ENCODE data around the gene LRRK1.

LRRK1 gene

DNA sequence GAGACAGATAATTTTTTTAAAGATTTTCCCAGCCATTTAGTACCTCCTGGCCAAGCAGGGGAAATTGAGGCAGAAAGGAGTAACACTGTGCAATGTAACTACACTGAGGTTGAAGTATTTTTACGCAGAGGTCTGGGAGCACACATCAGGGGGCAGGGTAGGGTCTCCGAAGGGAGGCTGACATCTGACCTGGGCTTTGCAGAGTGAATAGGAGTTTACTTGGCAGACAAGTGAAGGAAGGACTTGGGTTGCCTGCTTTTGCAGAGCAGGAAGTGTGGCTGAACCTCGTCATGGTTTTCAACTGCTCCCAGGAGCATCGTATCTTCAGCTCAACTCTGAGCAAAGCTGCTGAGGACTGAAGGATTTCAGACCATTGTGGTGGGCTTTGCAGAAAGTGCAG lies 66.2 kb downstream of the LRRK1 start:
- no peak for DNase-seq

DNA sequence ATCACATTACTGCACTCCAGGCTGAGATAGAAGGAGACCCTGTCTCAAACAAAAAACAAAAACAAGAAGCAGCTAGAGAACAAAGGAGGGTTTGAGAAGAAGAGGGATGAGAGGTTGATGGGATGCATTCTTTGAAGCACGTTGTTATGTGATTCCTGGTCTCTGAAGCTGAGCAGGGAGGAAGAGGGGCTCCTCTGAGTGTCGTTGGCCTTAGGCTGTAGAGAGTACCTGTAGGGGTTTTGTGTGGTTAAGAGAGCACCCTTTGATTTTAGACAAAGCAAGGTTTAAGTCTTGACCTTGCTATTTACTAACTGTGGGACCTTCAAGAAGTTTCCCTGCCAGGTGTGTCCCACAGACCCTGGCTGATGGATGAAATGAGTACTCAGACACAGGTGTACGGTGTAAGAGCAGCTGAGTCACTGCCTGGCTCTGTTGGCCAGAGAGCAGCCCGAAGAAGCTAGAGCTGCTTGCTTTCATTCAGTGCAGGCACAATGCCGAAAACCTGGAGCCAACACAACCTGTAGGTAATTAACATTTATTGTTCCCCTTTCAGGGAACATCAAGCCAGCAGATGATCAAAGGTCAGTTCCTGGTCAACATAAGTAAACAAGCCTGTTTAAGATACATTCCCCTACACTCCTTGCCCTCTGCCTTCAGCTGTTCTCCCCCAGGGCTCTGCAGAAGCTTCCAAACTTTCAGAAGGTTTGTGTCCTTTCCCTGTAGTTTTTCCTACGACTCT lies 67.2 kb downstream of the LRRK1 start:
- no peak for DNase-seq

DNA sequence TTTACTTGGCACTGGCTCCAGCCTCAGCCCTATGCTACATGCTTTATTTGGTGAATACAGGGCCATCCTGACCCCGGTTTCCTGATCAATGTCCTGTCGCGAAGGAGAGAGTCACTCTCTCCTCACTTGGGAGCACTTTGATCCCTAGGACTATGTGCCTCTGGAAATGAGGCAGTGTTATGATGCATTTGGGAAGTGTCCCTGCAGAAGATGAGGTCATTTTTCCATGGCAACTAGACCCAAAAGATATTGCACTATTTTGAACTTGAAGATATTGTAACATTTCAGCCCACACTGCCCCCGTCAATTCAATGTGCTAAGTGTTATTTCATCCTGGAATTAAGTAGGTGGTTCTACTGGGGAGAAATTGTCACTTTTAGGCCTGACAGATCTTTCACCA lies 68.0 kb downstream of the LRRK1 start:
- no peak for DNase-seq

DNA sequence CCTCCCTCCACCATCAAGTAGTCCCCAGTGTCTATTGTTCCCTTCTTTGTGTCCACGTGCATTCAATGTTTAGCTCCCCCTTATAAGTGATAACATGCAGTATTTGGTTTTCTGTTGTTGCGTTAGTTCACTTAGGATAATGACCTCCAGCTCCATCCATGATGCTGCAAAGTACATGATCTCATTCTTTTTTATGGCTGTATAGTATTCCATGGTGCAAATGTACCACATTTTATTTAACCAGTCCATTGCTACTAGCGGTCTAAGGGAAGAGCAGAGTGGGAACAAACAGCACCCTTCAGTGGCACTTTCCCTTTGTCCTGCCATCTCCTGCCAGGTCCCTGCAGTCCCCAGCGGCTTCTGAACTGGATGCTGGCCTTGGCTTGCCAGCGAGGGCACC lies 69.1 kb downstream of the LRRK1 start:
- no peak for DNase-seq

DNA sequence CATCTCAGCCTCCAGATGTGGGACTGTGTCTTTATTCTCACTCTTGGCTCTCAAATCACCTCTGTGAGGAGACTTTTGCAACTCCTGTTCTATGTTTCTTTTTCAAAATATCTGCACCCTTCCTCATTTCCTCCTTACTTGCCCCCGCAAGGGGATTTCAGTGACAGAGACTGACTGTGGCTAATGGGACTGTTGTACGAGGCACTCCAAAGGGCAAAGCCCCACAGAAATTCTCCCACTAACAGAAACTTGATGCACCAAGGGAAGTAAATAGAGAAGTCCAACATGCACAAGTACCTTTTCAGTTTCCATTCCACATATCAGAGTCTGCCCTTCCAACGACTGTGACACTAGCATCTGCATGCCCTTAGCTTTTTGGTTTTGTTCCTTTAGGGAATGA lies 69.7 kb downstream of the LRRK1 start:
- no peak for DNase-seq

DNA sequence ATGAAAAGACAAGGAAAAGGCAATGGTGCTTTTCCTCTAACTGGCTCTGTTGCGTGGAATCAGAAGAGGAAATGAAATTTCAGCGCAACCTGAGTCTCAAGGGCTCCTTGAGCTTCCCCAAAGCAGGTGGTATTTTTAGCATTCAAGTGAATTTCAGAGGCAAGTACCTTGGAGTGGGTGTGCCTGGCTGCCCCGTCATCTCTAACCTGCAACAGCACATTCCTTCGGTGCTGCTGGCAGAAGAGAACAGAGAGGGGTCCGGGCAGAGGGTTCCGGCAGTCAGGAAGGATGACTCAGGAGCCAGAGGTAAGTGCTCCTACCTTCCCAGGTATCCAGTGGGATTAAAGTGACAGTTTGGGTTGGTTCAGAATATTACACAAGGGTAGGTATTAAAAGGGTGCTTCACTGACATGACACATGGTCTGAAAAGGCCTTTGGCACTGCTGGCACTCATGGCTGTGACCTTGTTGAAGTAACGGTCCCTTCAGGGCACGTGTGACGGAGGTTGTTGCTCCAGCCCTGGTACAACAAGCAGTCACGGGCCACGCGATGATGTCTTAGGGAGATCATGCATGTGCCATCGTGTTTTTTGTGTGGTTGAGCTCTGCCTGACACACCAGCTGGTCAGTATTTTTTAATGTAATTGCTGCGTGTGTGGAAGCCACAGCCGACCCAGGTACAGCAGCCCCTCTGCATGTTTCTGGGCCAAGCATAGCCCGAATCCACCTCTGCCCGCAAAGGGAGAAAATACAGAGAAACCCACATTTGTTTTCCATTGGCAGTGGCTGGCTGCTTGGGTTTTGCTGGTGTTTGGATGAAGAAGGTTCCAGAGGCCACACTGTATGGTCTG lies 75.7 kb downstream of the LRRK1 start:
- no peak for DNase-seq

DNA sequence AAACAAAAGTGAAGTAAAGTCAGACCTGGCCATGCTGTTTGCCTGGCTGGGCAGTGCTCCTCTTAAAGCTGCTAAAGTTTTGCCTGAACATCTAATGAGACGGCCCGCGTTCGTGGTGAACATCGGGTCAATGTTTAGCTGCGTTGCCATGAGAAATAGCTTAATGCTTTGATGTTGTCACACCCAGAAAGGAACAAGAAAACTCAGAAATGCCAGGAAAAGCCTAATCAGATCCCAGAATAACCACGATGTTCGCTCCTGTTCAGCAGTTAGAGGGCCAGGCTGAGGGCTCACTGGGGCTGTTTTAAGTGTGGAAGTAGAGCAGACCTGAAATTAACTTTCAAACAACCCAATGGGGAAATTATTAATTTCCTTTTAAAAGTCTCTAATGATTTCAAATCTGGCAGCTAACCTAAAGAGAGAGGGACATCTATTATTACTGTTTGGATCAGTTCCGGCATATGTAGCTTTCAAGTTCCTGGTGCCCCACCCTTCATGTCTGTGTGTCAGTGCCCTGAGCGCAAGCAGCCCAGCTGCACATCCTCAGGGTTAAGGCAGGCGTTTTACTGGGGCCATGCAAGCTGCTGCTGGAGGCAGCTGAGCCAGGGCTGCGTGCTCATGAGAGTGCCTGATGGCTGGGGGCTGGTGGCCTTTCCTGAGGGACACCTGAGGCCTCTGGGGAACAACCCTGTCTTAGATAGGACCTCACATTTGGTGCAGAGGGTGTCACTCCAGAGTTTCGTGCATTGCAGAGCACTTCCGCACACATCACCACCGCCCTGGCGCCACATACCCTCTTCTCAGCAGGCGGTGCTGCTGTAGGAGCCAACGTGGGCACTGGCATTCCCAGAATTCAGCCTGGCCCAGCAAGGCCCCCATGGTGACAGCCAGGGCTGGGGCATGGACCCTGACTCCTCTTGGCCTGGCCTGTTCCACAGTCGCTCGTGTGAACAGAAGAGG lies 76.6 kb downstream of the LRRK1 start:
- DNase-seq: no peak

DNA sequence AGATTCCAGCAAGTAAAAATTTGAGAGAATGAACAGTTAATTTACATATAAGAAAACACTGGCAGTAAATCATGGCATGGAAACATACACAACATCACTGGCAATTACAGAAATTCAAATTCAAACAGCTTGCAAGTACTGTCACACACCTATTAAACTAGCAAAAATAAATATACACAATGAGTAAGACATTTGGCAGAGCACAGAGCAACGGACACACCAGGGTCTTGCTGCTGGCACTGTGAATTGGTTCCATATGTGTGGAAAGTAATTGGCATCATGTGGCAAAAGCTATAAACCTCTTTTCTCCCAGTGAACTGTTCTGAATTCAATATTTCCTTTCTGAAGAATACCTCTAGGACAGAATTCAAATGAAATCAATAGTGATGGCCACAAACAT lies 78.3 kb downstream of the LRRK1 start:
- no peak for DNase-seq

DNA sequence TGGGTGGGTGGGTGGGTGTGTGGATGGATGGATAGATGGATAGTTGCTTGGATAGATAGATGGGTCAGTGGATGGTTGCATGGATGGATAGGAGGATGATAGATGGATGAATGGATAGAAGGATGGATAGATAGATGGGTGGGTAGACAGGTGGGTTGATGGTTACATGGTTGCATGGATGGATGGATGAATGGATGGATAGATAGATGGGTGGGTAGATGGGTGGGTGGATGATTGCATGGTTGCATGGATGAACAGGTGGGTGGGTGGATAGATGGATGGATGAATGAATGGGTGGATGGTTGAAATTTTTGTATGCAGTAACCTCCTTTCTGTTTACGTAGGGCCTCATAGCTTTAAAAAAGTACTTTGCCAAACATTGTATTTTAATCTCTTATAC lies 79.5 kb downstream of the LRRK1 start:
- no peak for DNase-seq

DNA sequence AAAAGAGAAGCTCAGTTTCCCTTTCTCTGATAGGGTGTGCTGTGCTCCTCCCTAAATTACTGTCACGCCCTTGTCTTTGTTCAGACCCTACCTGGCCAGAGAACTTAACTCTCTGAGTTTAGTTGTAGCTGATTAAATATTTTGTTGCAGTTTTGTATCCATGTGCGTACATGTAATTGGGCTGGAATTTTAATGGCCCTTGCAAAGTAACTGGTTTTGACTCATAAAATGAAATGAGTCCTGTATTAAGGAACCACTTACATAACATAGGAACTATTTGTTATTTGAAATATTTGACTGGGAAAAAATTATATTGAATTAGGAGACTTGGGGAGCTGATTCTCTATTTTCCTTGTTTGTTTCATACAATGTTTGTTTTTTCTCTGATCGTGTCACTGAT lies 80.2 kb downstream of the LRRK1 start:
- no peak for DNase-seq

DNA sequence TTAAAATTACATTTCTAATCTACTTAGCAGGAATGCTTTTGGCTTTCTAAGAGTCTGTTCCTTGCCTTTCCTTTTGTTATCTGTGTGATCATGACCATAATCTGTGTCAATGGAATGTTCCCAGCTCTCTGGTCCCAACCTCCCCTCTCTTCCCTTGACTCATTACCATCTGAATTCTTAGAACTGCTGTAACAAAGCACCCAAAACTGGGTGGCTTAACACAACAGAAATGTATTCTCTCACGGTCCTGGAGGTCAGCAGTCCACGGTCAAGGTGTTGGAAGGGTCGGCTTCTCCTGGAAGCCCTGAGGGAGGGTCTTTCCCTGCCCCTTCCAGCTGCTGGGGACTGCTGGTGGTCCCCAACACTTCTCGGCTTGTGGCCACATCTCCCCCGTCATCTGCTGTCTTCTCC lies 81.1 kb downstream of the LRRK1 start:
- no peak for DNase-seq

DNA sequence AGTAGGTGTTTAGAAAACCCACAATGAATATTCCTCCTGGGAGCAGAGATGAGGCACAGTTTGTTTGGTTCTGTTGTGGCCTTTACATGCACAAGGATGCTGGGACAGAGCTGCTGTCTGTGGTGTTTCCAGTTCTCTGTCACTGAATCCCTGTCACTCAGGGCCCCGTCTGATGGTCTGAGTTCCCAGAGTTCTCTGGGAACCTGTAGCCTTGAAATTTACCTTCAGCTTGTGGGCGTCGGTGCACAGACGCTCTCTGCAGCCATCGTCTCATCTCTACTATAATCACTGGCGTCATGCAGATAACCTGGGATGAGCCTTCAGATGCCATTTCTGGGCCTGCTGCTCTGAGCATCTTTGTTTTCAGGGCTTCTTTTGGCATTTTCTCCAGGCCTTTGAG lies 81.9 kb downstream of the LRRK1 start:
- no peak for DNase-seq

DNA sequence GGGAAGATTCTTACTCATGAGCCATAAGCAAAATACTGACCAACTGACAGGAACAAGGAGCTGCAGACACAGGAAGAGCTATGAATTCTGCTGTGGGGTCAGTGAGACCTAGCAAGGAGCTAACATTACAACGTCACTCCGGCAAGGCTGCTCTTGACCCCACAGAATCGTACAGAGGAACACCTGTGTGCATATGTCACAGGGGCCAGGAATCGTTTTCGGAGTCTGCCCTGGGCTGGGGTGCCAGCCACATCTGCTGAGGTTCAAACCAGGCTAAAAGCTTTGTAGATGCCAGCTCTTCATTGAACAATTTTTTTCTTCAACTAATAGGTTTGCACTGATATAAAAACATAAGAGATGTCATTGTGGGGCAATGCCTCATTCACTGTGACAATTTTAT lies 82.6 kb downstream of the LRRK1 start:
- DNase-seq: no peak

DNA sequence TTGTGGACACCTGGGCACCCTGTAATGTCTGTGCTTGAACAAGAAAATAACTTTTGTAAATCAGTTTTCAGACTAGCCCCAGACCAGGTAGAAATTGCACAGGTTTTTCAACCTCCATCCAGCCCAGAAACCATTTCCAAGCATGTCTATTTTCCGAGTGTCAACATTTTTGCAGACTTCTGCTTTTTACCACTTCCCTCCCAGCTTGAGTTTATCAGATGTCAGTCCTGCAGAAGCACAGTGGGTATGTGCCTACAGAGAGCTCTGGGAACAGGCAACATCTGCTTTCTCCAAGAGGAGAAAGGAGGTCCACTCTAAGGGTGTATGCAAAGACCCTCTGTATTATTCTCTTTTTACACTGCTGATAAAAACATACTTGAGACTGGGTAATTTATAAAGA lies 83.9 kb downstream of the LRRK1 start:
- DNase-seq: no peak

DNA sequence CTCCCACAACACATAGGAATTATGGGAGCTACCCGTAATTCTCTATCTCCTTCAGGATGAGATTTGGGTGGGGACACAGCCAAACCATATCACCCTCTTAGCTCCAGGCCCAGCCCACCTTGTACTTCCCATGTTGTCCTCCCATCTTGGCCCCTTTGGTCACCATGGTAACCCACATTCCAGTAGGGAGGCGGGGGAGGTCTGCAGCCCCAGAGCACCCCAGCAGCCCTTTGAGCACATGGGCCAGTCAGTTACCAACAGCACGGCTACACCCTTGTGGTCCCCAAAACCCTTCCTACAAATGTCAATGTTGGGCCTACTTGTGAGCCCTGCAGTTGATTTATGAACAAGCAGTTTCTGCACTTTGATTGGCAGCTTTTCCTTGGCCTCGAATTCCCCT lies 84.5 kb downstream of the LRRK1 start:
- no peak for DNase-seq

DNA sequence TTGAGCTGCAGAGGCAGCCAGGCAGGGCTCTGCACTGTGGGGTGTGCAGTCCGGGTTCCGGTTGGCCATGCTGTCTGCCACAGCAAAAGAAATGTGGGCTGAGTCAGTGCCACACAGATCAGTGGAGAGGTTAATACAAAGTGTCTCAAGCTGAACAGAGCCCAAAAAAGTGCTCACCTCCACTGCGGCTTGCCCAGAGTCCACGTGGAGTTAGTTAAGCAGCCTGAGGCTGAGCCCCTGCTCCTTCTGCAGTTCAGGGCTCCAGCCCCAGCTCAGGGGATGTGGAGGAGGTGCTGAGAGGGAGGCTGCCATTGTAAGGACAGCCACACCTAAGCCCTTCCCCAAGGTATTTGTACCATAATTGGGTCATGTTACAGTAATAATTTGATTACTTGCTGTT lies 85.3 kb downstream of the LRRK1 start:
- no peak for DNase-seq

DNA sequence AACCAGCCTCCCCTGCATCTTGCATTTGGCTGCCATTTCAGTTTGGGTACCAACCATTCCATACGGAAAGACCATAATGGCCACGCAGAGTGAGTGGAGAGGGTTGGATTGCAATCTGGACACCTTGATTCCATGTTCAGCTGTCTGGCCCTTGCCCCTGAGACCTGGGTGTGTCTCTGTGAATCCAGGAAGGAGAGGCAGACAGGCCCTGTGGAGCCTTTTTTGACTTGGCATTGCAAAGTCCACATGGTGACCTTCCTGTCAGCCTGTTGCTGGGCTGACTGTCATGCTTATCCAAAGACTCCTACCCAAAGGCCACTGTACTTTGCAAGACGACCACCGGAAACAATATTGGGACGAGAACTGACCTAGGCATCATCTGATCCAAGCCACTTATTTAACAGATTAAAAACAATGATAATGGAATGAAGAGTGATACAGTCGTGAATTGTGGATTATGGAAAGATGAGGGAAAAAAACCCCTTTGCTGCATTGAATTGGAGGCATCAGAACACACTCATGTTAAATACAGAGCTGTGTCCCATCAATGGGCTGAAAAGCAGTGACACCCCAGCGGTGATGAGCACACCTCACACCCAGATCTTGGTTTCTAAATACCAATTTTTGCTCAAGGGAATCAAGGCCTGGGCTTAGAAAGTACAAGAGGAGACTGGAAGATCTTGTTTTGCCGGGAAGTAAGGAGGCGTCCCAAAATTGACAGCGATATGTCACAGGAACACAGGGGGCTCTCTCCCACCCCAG lies 86.0 kb downstream of the LRRK1 start:
- DNase-seq: no peak

DNA sequence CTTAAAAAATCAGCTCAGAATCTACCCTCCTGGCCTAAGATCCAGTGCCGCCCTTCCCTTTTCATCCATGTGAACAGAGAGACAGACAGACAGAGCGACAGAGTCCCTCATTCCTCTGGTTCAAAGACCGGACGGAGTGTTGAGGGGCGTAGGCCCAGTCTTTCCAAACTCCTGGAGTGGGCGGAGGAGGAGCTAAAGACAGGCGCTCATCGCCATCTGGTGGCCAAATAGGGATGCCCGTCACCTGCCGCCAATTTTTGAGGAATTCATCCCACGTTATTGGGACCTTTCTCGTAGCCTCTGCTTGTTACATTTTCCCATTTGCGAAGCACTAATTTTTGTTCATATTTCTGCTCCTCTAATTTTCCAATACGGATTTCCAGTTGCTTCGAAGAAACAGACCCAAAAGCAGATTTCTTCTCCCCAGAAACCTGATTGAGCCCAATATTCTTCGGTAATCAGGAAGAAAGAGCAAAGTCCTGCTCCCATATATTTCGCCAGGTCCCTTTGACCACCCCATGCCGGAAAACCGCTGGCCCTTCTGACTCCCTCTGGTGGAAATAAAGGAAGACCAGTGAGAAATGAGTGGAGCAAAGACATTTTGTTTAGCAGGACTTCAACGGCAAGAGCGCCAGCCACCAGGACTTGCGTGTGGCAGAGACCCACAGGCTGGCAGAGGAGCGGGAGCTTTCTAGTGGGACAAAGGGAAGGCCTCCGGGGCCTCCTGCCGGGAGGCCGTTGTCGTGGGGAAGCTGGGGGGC lies 88.0 kb downstream of the LRRK1 start:
- DNase-seq: no peak

DNA sequence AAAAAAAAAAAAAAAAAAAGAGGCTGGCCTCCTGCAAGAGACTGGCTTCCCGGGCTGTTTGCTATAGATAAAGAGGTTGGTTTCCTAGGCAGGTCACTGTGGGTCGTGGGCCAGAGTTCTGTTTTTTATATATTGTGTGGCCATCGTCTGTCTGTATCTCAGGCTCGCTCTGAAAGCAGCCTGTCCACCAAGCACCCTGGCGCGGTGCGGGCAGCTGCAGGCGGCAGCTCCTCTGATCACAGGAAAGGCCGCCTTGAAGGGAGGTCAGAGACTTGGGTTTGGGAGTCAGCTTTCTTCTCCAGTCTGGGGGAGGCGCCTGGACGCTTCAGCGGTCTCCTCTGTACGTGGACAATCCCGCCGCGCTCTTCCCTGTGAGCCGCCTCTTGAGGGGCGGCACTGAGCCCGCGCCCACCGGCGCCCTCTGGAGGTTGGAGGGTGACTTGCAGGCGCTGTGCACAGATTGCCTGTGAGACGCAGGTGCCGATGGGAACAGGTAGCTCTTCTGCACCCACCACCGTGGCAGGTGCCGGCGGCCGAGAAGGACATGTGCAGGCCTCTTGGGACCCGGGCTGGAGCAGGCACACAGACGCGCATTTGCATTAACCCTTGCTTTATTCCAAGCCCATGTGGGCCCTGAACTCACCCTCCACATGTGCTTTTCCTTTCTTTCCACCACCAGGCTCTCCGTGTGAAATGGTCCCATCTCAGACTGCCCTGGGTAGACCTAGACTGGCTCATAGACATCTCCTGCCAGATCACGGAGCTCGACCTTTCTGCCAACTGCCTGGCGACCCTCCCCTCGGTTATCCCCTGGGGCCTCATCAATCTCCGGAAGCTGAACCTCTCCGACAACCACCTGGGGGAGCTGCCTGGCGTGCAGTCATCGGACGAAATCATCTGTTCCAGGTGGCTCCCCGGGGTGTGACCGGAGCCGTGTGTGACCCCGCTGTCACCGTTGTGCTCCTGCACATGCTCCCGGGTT lies 89.3 kb downstream of the LRRK1 start:
- no peak for DNase-seq

DNA sequence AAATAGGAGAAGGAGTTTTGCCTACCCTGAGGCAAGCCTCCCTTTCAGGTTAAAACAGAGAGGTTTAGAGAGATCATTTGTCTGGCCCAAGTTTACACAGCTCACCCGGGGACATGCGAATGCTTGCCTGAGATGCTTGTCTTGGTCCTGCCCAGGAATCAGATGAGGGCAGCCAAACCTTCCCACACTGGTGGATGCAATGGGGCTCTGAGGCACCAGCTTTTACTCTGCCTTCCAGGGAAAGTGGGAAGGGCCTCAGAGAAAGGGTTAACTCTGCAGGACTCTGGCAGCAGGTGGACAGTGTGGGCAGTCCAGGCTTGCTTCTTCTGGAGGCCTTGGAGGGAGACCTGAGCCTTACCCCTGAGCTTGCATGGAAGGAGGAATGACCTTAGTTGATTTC lies 90.0 kb downstream of the LRRK1 start:
- no peak for DNase-seq

DNA sequence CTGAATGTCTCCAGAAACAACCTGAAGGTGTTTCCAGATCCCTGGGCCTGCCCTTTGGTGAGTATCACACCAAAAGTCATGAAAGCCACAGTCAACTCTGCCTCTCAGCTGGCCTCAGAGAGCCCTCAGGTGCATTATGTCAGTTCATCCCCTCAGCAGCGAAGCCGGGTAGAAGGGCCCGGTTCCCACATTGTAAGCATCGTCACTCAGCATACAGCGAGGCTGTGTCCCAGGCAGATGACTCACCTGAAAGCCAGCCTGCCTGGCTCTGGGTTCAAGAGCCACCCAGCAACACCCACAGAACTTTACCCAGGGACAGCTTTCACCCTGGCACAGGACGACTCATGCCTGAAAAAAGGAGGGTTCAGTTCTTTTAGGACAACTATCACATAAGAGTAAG lies 91.6 kb downstream of the LRRK1 start:
- no peak for DNase-seq
